ENCODE measurements around the gene OSBPL10. TPM values are rescaled to one million over a fixed set of nuclear protein-coding genes. Genes with fewer than 3 reads are reported as not detected.

Gene OSBPL10
- total RNA-seq, 4 donors from 2014 or later: 7.9 to 25.5 (median 11.8) TPM

DNA sequence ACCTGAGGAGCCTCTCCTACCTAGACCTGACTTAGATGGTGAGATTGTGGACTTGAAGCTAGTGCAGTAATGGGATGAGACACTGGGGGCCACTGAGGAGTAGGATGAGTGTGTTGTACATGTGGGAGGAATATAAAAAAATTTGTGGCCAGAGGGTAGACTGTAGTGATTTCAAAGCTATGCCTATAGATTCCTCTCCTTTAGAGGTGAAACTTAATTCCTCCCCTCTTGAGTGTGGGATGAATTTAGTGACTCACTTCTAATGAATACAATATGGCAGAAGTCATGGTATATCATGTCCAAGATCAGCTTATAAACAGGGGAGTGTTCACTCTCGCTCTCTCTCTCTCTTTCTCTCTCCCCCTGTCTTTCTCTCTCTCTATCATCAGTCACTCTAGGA, 7.2 kb upstream of the OSBPL10 start:
- WGBS, 2 donors (ENCODE audit: low coverage in 1 of 2): 92 to 100% methylated on average over 1 of the region's 1 CpG
- Histone ChIP-seq H3K36me3 (no peaks in the 10 kb centered on the region), H3K9me3 (peaks cover 0 to 39% (median 0%) of the 10 kb centered on the region in 3 donors), H3K27me3 (no peaks in the 10 kb centered on the region), H3K4me3 (no peak overlapping the region), H3K4me1 (no peaks in the 10 kb centered on the region), H3K27ac (no peak overlapping the region)
- no peak for ATAC-seq
- TF ChIP-seq, protein P1, sequence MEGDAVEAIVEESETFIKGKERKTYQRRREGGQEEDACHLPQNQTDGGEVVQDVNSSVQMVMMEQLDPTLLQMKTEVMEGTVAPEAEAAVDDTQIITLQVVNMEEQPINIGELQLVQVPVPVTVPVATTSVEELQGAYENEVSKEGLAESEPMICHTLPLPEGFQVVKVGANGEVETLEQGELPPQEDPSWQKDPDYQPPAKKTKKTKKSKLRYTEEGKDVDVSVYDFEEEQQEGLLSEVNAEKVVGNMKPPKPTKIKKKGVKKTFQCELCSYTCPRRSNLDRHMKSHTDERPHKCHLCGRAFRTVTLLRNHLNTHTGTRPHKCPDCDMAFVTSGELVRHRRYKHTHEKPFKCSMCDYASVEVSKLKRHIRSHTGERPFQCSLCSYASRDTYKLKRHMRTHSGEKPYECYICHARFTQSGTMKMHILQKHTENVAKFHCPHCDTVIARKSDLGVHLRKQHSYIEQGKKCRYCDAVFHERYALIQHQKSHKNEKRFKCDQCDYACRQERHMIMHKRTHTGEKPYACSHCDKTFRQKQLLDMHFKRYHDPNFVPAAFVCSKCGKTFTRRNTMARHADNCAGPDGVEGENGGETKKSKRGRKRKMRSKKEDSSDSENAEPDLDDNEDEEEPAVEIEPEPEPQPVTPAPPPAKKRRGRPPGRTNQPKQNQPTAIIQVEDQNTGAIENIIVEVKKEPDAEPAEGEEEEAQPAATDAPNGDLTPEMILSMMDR (IDR thresholded peaks at IDR 0.05): no peak
- no peak for TF ChIP-seq EP300 (IDR thresholded peaks at IDR 0.05)

DNA sequence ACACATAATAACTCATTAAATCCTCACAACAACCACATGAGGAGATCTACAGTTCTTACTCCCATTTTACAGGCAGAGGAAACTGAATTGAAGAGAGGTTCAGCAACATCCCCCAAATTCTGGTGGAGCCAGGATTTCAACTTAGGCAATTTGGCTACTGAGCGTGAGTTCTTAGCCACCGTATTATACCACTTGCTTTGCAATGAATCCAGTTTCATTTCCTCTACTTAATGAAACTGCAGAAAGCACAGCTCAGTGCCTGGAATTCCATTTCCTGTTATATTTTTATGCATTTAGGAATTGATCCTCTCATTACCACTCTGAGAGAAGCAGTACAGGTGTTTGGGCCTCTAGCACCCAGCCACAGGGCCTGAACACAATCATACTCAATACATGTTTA, 4.8 kb upstream of the OSBPL10 start:
- no peak overlapping the region for H3K4me3 ChIP-seq
- peaks cover 0 to 6% (median 6%) of the 10 kb centered on the region in 3 donors for H3K4me1 ChIP-seq
- ATAC-seq: no peak
- H3K27me3 ChIP-seq: no peaks in the 10 kb centered on the region
- no peaks in the 10 kb centered on the region for H3K36me3 ChIP-seq
- WGBS, 2 donors (ENCODE audit: low coverage in 1 of 2): 82% methylated on average over 2 of the region's 2 CpGs; no CpG with 5 or more reads in 1 of the 2 donors
- peaks cover 0 to 36% (median 0%) of the 10 kb centered on the region in 3 donors for H3K9me3 ChIP-seq
- TF ChIP-seq POLR2A (IDR thresholded peaks at IDR 0.05) (no peak), EP300 (IDR thresholded peaks at IDR 0.05) (no peak), POLR2AphosphoS5 (IDR thresholded peaks at IDR 0.05) (no peak)
- TF ChIP-seq, protein P1 (IDR thresholded peaks at IDR 0.05): no peak
- no peak overlapping the region for H3K27ac ChIP-seq

DNA sequence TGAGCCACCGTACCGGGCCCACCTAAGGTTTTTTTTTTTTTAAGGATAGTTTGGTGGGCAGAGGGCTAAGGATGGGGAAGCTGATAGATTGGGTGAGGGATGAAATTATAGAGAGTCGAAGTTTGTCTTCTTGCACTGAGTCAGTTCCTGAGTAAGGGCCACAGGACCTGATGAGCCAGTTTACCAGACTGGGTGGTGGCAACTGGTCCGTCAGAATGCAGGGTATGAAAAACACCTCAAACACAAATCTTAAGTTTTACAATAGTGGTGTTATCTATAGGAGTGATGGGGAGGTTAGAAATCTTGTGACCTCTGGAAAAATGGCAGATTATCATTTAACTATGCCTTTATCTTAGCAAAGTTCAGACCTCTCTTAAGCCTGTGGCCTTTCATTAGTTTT, 3.3 kb upstream of the OSBPL10 start:
- Histone ChIP-seq H3K9me3 (peaks cover 0 to 21% (median 0%) of the 10 kb centered on the region in 3 donors), H3K36me3 (no peaks in the 10 kb centered on the region), H3K4me1 (peaks cover 0 to 20% (median 8%) of the 10 kb centered on the region in 3 donors), H3K27ac (no peak overlapping the region), H3K27me3 (no peaks in the 10 kb centered on the region), H3K4me3 (no peak overlapping the region)
- 93 to 100% methylated on average over 1 to 4 of the region's 4 CpGs for WGBS, 2 donors (ENCODE audit: low coverage in 1 of 2)
- TF ChIP-seq POLR2AphosphoS5 (IDR thresholded peaks at IDR 0.05) (no peak), EP300 (IDR thresholded peaks at IDR 0.05) (no peak), POLR2A (IDR thresholded peaks at IDR 0.05) (no peak)
- TF ChIP-seq, protein P1 (IDR thresholded peaks at IDR 0.05): no peak
- ATAC-seq: no peak

DNA sequence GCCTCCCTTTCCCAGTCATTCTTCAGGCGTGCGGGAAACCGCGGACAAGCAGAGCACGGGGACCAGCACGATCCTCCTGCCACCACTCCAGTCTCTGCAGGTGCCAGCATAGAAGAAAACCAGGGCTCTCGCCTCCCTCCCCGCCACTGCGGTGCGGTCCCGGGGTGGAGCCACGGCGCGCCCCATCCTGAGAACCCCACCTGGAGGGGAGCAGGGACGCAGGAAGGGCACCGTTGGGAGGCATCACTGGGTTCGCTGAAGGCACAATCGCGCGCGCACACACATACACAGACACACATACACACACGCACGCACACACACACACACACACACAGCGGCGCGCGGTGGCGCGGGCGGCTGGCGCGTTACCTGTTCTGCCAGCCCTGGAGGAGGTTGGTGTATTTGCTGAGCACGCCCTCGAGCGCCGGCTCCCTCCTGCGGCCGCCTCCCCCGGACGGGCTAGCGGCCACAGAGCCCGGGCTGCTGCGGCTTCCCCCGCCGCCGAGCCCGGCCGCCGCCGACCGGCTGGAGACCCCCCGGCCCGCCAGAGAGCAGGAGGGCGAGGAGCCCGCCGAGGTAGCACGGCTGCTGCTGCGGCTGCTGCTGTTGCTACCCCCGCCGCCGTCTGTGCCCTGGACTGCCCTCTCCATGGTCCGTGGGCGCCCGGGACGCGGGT, 394 bp downstream of the OSBPL10 start:
- H3K4me1 ChIP-seq: peaks cover 0 to 21% (median 8%) of the 10 kb centered on the region in 3 donors
- peak overlapping the region; percentile 41 to 88 (median 85) for H3K27ac ChIP-seq
- ATAC-seq: peak; percentile 53
- no peaks in the 10 kb centered on the region for H3K9me3 ChIP-seq
- 0% methylated on average over 1 to 2 of the region's 66 CpGs for WGBS, 2 donors (ENCODE audit: low coverage in 1 of 2)
- H3K36me3 ChIP-seq: no peaks in the 10 kb centered on the region
- TF ChIP-seq POLR2A (IDR thresholded peaks at IDR 0.05) (no peak), POLR2AphosphoS5 (IDR thresholded peaks at IDR 0.05) (peak; percentile 45), EP300 (IDR thresholded peaks at IDR 0.05) (no peak)
- TF ChIP-seq, protein P1 (IDR thresholded peaks at IDR 0.05): peak in 2 of 4 experiments; percentile 14 to 28
- no peaks in the 10 kb centered on the region for H3K27me3 ChIP-seq
- H3K4me3 ChIP-seq: peak overlapping the region; percentile 60 to 63
